MM.1S (cell line): Measurements from ENCODE around the gene GPR160.

Experiments used
- DNase-seq: peaks from one replicate; pipeline ENCODE4 v3.0.0-alpha.2; 2015
- H2AFZ ChIP-seq: fragments of 300-600 bp; sonication (generic); 2 replicates; pipeline ENCODE4 v1.6.0; 2016; ENCODE audit warnings: antibody characterized with exemption, low read length
- H3F3A ChIP-seq: fragments of 300-600 bp; sonication (generic); 2 replicates; pipeline ENCODE4 v1.6.1; 2016; ENCODE audit warnings: mild to moderate bottlenecking, antibody characterized with exemption, low read length, moderate library complexity, mixed read lengths; ENCODE audit not compliant: insufficient read depth
- H3K27ac ChIP-seq: fragments of 300-600 bp; sonication (generic); 2 replicates; pipeline ENCODE4 v1.5.1; 2016; ENCODE audit warnings: mild to moderate bottlenecking, low read length
- H3K27me3 ChIP-seq: fragments of 300-600 bp; sonication (generic); replicated peaks from 2 replicates; pipeline ENCODE4 v1.6.0; 2016; ENCODE audit warnings: low read length; ENCODE audit not compliant: insufficient read depth
- H3K36me3 ChIP-seq: fragments of 300-600 bp; sonication (generic); replicated peaks from 2 replicates; pipeline ENCODE4 v1.6.1; 2016; ENCODE audit warnings: mild to moderate bottlenecking, low read length, mixed read lengths; ENCODE audit not compliant: insufficient read depth
- H3K4me1 ChIP-seq: fragments of 300-600 bp; sonication (generic); 2 replicates; pipeline ENCODE4 v1.6.1; 2016; ENCODE audit warnings: low read length, mixed read lengths
- H3K4me2 ChIP-seq: fragments of 300-600 bp; sonication (generic); 2 replicates; pipeline ENCODE4 v1.6.0; 2016; ENCODE audit warnings: low read depth, low read length
- H3K4me3 ChIP-seq: fragments of 300-600 bp; sonication (generic); 2 replicates; pipeline ENCODE4 v1.5.1; 2016; ENCODE audit warnings: low read length, mixed read lengths
- H3K79me2 ChIP-seq: fragments of 300-600 bp; sonication (generic); 2 replicates; pipeline ENCODE4 v1.6.1; 2016; ENCODE audit warnings: mixed run types, low read length, mixed read lengths
- H3K9ac ChIP-seq: fragments of 300-600 bp; sonication (generic); 2 replicates; pipeline ENCODE4 v1.6.1; 2016; ENCODE audit warnings: low read length, mixed read lengths
- H3K9me2 ChIP-seq: fragments of 300-600 bp; sonication (generic); replicated peaks from 2 replicates; pipeline ENCODE4 v1.6.1; 2016; ENCODE audit warnings: mild to moderate bottlenecking, low read length, mixed read lengths; ENCODE audit not compliant: insufficient read depth
- H3K9me3 ChIP-seq: fragments of 300-600 bp; sonication (generic); replicated peaks from 2 replicates; pipeline ENCODE4 v1.6.1; 2016; ENCODE audit warnings: mild to moderate bottlenecking, low read length, mixed read lengths; ENCODE audit not compliant: insufficient read depth
- H4K20me1 ChIP-seq: fragments of 300-600 bp; sonication (generic); 2 replicates; pipeline ENCODE4 v1.6.1; 2016; ENCODE audit warnings: mild to moderate bottlenecking, low read length, moderate library complexity, mixed read lengths; ENCODE audit not compliant: insufficient read depth
- EZH2 ChIP-seq: fragments of 300-600 bp; sonication (generic); optimal IDR thresholded peaks from 2 replicates; pipeline ENCODE3; 2017; ENCODE audit warnings: low read depth, mild to moderate bottlenecking, antibody characterized with exemption, low read length, mixed read lengths
- EZH2phosphoT487 ChIP-seq: fragments of 300-600 bp; sonication (generic); IDR thresholded peaks from 2 replicates; pipeline ENCODE4 v1.6.1; 2018; ENCODE audit warnings: antibody characterized with exemption, low read length
- TF ChIP-seq, protein P1 (sequence below): fragments of 300-600 bp; sonication (generic); IDR thresholded peaks from 2 replicates; pipeline ENCODE4 v1.5.1; 2016; ENCODE audit warnings: antibody characterized with exemption, low read length, mixed read lengths

GPR160 gene

DNA sequence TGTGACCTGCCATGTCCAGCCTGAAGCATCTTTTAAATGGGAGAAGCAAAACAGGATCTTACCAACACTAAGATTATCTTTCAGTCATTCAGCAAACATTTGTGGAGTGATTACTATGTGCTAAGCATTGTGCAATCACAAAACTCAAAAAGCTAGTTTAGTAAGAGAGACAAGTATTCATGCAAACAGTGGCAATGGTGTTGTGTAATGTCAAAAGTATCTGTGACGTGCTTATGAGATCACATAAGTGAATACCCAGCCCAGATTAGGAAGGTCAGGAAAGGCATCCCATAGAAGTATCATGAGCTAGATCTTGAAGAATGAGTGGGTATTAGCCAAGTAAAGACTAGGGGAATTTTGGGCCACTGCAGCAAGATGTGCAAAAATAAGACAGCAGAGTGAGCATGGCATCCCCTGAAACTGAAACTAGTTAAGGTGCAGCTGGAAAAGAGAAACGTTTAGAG lies 39.1 kb upstream of the GPR160 start:
- Histone ChIP-seq H3K27me3 (no peaks in the 10 kb centered on the region), H3K4me2 (peak overlapping the region; percentile 25), H3K36me3 (peaks cover 8% of the 10 kb centered on the region; the same call in 1 of the 2 replicates), H3K9me2 (no peaks in the 10 kb centered on the region), H3K4me3 (no peak overlapping the region), H3K79me2 (no peaks in the 10 kb centered on the region), H3K27ac (peak overlapping the region; percentile 6; the same call in 1 of the 2 replicates), H3K9me3 (no peaks in the 10 kb centered on the region), H3K9ac (no peak overlapping the region), H3K4me1 (peaks cover 28% of the 10 kb centered on the region), H2AFZ (no peak overlapping the region), H4K20me1 (no peaks in the 10 kb centered on the region), H3F3A (peaks cover 15% of the 10 kb centered on the region)
- TF ChIP-seq EZH2 (no peak), EZH2phosphoT487 (no peak)
- TF ChIP-seq, protein P1, sequence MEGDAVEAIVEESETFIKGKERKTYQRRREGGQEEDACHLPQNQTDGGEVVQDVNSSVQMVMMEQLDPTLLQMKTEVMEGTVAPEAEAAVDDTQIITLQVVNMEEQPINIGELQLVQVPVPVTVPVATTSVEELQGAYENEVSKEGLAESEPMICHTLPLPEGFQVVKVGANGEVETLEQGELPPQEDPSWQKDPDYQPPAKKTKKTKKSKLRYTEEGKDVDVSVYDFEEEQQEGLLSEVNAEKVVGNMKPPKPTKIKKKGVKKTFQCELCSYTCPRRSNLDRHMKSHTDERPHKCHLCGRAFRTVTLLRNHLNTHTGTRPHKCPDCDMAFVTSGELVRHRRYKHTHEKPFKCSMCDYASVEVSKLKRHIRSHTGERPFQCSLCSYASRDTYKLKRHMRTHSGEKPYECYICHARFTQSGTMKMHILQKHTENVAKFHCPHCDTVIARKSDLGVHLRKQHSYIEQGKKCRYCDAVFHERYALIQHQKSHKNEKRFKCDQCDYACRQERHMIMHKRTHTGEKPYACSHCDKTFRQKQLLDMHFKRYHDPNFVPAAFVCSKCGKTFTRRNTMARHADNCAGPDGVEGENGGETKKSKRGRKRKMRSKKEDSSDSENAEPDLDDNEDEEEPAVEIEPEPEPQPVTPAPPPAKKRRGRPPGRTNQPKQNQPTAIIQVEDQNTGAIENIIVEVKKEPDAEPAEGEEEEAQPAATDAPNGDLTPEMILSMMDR: no peak
- peak; percentile 66 for DNase-seq

DNA sequence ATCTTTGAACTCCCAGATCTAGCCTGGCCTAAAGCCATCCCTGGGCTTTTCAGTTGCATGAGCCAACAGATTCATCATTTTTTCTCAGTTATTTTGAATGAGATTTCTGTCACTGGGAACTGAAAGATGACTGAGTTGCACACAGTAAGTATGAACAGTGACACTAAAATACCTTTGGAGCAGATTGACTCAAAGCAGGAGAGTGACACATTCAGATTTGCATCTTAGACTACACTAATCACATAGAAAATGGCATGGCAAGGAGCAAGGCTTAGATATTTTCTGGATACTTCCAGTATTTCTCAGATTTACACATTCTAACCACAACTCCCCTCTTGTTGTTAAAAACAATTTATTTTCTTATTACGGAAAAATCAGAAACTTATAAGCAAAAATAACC lies 38.4 kb upstream of the GPR160 start:
- Histone ChIP-seq H3K9me2 (no peaks in the 10 kb centered on the region), H3K4me3 (no peak overlapping the region), H3K4me1 (peaks cover 28% of the 10 kb centered on the region), H3K9ac (no peak overlapping the region), H3K27ac (peak overlapping the region; percentile 6; the same call in 1 of the 2 replicates), H3F3A (peaks cover 15% of the 10 kb centered on the region), H4K20me1 (no peaks in the 10 kb centered on the region), H3K79me2 (no peaks in the 10 kb centered on the region), H2AFZ (no peak overlapping the region), H3K9me3 (no peaks in the 10 kb centered on the region), H3K27me3 (no peaks in the 10 kb centered on the region), H3K36me3 (peaks cover 5% of the 10 kb centered on the region; the same call in 1 of the 2 replicates), H3K4me2 (no peak overlapping the region)
- DNase-seq: no peak
- TF ChIP-seq, protein P1: no peak
- TF ChIP-seq EZH2phosphoT487 (no peak), EZH2 (no peak)

DNA sequence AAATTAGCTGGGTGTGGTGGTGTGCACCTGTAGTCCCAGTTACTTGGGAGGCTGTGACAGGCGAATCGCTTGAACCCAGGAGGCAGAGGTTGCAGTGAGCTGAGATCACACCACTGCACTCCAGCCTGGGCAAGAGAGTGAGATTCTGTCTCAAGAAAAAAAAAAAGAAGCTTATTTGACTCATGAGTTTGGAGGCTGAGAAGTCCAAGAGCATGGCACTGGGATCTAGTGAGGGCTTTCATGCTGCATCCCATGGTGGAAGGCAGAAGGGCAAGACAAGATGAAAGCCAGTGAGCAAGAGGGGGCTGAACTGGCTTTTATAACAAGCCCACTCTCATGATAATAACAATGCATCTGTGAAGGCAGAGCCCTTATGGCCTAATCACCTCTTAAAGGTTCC lies 37.7 kb upstream of the GPR160 start:
- H3K9ac ChIP-seq: no peak overlapping the region
- no peak overlapping the region for H3K4me3 ChIP-seq
- H2AFZ ChIP-seq: no peak overlapping the region
- H3K4me2 ChIP-seq: no peak overlapping the region
- no peaks in the 10 kb centered on the region for H3K9me3 ChIP-seq
- no peak for DNase-seq
- no peaks in the 10 kb centered on the region for H4K20me1 ChIP-seq
- H3K36me3 ChIP-seq: 0 out of 2 replicates have a peak, but pooled peaks cover 5% of the 10 kb centered on the region
- no peaks in the 10 kb centered on the region for H3K79me2 ChIP-seq
- TF ChIP-seq, protein P1: no peak
- no peak for TF ChIP-seq EZH2
- TF ChIP-seq EZH2phosphoT487: no peak
- H3K27ac ChIP-seq: no peak overlapping the region
- H3F3A ChIP-seq: peaks cover 15% of the 10 kb centered on the region
- no peaks in the 10 kb centered on the region for H3K9me2 ChIP-seq
- H3K27me3 ChIP-seq: no peaks in the 10 kb centered on the region
- peaks cover 28% of the 10 kb centered on the region for H3K4me1 ChIP-seq
